Omental fat pad (tissue), 4 donors: ENCODE measurements around the gene MKS1. TPM values are rescaled to one million over a fixed set of nuclear protein-coding genes. Genes with fewer than 3 reads are reported as not detected.

Experiments used
- ATAC-seq: fragments of 150-250 bp; one replicate; pipeline ENCODE4 v1.9.1; 2016; ENCODE audit warnings: mild to moderate bottlenecking, moderate library complexity; ENCODE audit not compliant: low FRiP score
- DNase-seq: peaks from one replicate; pipeline ENCODE4 v3.0.0-alpha.2; 2019; ENCODE audit warnings: low spot score
- total RNA-seq, 4 donors: library from RNA; depleted of rRNA; stranded (reverse); fragments of >200 nt; gene quantifications; one replicate each; pipeline ENCODE4 v1.1.0, GENCODE V29; 2016
- TF ChIP-seq, protein P1 (sequence below), 3 donors: fragments of 450-650 bp; IDR thresholded peaks; one replicate each; pipeline ENCODE4 v1.5.1; 2016 to 2017; ENCODE audit warnings: antibody characterized with exemption in 3 of 3, mild to moderate bottlenecking in 3 of 3, moderate library complexity in 2 of 3

MKS1 gene
- total RNA-seq, 4 donors from 2014 or later: 3.7 to 9.9 (median 6.0) TPM

DNA sequence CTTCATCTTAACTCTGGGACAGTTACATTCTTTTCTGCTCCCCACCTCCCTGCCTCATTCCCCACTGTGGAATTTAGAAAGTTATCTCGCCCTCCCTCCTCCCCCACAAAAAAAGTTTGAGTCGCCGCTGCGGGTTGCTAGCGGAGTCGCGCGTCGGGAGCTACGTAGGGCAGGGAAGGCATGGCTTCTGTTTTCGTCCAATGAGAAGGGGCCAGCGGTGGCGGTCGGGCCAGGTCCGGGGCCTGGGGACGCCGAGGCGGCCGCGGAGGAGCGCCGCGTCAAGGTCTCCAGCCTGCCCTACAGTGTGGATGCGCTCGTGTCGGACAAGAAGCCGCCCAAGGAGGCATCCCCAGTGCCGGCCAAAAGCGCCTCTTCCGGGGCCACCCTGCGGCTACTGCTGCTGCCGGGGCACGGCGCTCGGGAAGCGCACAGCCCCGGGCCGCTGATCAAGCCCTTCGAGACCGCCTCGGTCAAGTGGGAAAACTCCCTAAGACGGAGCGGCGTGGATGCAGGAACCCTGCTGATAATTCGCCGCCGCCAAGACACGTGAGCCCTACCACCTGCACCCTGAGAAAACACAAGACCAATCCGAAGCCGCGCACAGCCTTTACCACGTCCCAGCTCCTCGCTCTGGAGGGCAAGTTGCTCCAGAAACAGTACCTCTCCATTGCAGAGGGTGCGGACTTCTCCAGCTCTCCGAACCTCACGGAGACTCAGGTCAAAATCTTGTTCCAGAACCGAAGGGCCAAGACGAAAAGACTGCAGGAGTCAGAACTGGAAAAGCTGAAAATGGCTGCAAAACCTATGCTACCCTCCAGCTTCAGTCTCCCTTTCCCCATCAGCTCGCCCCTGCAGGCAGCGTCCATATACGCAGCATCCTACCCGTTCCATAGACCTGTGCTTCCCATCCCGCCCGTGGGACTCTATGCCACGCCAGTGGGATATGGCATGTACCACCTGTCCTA, 61.9 kb downstream of the MKS1 start:
- DNase-seq: no peak
- no peak for ATAC-seq
- TF ChIP-seq, protein P1, sequence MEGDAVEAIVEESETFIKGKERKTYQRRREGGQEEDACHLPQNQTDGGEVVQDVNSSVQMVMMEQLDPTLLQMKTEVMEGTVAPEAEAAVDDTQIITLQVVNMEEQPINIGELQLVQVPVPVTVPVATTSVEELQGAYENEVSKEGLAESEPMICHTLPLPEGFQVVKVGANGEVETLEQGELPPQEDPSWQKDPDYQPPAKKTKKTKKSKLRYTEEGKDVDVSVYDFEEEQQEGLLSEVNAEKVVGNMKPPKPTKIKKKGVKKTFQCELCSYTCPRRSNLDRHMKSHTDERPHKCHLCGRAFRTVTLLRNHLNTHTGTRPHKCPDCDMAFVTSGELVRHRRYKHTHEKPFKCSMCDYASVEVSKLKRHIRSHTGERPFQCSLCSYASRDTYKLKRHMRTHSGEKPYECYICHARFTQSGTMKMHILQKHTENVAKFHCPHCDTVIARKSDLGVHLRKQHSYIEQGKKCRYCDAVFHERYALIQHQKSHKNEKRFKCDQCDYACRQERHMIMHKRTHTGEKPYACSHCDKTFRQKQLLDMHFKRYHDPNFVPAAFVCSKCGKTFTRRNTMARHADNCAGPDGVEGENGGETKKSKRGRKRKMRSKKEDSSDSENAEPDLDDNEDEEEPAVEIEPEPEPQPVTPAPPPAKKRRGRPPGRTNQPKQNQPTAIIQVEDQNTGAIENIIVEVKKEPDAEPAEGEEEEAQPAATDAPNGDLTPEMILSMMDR (IDR thresholded peaks at IDR 0.05): no peak

Other genes starting within 250 kb of the MKS1 start
- gene VEZF1, start 231.0 kb downstream of the MKS1 start, total RNA-seq: 10 to 100 TPM; 45.1 to 50.6 (median 47.6) TPM
- gene SRSF1, start 212.0 kb downstream of the MKS1 start, total RNA-seq: 100 to 1,000 TPM; 181 to 274 (median 182) TPM
- gene DYNLL2, start 135.8 kb downstream of the MKS1 start, total RNA-seq: 10 to 100 TPM; 15.8 to 22.5 (median 20.7) TPM
- not detected for gene OR4D1, start 70.9 kb downstream of the MKS1 start, total RNA-seq
- gene OR4D2, start 52.3 kb downstream of the MKS1 start, total RNA-seq: not detected
- gene EPX, start 26.5 kb downstream of the MKS1 start, total RNA-seq: not detected
- under 1 TPM in 1 of 4 donors, not detected in 3; 0.46 TPM for gene LPO, start 19.3 kb upstream of the MKS1 start, total RNA-seq
- gene MPO, start 61.7 kb upstream of the MKS1 start, total RNA-seq: under 1 TPM in 2 of 4 donors, not detected in 2; 0.19 to 0.84 TPM
- 10 to 100 TPM in 1 of 4 donors, 1 to 10 TPM in 3; 1.9 to 13.6 (median 5.4) TPM for gene TSPOAP1, start 109.5 kb upstream of the MKS1 start, total RNA-seq
- gene SUPT4H1, start 132.9 kb upstream of the MKS1 start, total RNA-seq: 10 to 100 TPM; 42.1 to 49.2 (median 47.3) TPM
- under 1 TPM in 2 of 4 donors, not detected in 2; 0.19 to 0.28 TPM for gene RNF43, start 198.3 kb upstream of the MKS1 start, total RNA-seq